ENCODE measurements around the gene PDE3B.
"Not testable (repeated sequence)": the region's sequence is repeated elsewhere in the genome, so short reads cannot be mapped to it uniquely, and the experiment has no call there.

Gene PDE3B

DNA sequence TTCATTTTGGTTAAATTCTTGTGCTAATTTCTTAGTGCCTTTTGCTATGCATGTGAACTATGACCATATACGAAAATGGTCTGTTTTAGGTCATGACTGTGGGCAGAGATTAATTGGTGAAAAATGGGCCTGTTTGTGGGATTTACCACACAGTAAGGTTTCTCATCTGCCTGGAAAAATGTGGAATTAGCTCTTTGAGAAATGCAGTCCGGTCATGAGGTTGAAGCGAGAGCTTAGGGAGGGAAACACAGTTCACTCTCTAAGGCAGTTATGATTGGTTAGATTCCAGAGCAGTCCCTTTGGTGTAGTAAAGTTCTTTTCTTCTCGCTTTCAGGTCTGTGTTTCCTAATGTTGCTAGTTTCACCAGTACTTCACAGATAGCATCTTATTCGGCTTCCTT, 1.2 kb upstream of the PDE3B start:
- DNase-seq (ENCODE audit: low read depth), result no peak

DNA sequence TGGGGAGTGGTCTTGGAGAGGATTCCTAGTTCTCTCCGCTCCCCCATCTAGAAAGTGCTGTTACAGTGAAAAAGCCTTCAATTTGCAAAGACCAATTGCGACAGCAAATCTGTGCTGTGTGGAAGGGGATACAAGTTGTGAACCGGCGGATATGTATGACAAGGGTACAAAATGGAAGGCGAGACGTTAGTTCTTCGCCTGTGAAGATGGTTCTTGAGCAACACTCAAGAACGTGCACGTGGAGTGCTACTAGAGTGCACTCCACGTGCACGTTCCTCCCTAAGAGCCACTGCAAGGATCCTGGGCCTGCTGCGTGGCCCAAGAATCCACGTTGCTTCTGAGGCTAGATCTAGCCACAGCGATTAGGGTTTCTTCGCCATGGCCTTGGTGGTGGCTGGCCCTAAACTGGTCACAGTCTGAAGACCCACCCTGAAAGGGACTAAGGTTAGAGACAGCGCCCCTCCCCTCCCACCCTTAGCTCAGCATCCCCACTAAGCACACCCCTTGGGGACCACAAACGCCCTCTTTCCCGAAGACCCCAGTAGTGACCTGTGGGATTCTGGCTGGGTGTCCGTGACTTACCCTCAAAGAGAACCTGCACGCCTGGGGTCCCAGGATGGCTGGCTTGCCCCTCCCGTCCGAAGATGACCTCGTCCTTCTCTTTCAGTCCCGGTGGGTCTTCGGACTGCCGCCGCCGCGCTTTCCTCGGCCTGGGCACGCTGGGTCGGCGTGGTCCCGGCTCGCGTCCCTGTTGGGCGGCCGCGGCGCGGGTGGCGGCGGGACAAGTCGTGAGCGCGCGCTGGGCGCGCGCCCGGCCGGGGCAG, 519 bp upstream of the PDE3B start:
- DNase-seq (ENCODE audit: low read depth), result no peak

DNA sequence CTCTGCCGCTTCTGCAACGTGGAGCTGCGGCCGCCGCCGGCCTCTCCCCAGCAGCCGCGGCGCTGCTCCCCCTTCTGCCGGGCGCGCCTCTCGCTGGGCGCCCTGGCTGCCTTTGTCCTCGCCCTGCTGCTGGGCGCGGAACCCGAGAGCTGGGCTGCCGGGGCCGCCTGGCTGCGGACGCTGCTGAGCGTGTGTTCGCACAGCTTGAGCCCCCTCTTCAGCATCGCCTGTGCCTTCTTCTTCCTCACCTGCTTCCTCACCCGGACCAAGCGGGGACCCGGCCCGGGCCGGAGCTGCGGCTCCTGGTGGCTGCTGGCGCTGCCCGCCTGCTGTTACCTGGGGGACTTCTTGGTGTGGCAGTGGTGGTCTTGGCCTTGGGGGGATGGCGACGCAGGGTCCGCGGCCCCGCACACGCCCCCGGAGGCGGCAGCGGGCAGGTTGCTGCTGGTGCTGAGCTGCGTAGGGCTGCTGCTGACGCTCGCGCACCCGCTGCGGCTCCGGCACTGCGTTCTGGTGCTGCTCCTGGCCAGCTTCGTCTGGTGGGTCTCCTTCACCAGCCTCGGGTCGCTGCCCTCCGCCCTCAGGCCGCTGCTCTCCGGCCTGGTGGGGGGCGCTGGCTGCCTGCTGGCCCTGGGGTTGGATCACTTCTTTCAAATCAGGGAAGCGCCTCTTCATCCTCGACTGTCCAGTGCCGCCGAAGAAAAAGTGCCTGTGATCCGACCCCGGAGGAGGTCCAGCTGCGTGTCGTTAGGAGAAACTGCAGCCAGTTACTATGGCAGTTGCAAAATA, 816 bp downstream of the PDE3B start:
- peak; percentile 40 for DNase-seq (ENCODE audit: low read depth)

DNA sequence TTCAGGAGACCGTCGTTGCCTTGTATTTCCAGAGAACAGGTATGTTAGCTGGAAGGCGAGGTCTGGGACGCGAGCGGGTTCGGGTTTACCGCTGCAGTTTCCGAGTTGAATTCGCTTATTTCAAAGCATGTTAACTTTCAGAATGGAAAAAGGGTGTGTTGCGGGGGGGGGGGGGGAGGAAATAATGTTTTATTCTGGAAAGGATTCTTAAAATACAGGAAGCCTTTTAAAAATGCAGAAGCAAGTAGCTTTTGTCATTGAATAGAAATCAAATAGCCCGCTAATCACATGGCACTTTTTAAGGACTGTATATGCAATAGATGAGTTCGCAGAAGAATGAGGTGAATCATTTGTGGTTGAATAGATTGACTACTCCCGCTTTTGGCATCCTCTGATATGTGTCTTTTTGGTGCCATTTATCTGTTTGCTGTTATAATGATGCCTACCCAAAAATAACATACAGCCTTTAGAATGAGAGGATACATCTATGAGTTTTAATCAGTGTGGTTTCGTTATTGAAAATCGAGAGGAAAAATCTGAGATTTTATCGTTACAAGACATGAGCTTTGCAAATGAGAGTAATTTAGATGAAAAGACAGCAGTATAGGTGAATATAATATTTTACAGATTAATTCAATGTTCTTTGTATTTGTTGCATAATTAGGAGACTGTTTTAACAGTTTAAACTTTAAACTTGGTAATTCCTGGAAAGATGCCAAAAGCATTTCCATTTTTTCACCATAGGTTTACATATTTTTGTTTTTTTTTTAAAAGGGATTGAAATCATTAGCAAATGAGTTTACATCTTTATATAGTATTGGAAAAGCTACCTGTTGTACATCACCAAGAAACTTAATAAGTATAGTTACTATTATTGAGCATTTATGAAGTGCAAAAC, 1.7 kb downstream of the PDE3B start:
- DNase-seq (ENCODE audit: low read depth), result no peak

DNA sequence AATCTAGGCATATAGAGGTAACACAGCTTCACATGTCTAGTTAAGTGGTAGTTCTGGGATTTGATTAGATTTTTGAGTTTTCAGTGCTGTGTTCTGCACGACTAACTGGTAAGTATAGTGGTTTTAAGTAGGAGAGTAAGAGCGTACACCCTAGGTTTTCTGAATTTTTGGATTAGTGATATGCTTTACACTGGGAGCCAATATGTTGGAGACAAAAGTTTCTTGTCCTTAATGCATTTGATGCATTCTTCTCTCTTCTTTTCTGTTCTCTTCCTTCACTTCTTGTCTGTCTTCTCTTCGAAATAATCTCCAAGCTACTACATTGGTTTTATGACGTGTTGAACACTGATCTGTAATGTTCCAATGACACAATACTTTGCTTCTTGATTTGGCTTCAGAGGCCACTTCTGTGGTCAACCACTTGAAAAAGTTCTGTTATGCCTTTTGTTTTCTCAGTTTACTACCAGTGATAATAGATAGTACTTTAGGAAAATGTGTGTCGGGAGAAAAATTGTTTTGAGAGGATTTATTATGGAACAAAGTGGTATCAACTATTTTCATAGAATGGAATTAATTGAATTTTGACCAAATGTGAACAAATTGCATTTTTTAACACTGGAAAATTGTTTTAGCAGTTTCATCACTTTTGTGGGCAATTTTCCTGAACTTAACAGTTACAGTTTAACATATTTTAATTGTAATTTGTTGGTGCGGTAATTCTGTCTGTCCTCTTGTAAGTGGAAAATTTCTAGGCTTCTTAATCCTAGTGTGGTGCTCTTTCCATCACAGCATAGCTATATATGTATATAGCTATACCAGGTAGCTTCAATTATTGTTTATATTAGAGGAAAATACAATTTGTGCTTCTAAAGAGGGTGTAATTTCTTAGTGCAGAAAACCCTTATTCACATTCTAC, 2.6 kb downstream of the PDE3B start:
- DNase-seq (ENCODE audit: low read depth), result no peak

DNA sequence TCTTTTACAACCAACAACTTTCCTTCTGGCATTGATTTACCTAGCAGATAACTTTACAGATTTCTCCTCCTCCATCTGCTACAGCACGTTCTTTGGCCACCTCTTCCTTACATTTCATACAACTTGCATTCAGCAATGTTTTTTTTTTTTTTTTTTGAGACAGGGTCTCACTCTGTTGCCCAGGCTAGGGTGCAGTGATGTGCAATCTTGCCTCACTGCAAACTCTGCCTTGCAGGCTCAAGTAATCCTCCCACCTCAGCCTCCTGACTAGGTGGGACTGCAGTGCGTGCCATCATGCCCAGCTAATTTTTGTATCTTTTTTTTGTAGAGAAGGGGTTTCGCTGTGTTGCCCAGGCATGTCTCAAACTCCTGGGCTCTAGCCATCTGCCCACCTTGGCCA, 6.5 kb downstream of the PDE3B start:
- DNase-seq (ENCODE audit: low read depth), result no peak

DNA sequence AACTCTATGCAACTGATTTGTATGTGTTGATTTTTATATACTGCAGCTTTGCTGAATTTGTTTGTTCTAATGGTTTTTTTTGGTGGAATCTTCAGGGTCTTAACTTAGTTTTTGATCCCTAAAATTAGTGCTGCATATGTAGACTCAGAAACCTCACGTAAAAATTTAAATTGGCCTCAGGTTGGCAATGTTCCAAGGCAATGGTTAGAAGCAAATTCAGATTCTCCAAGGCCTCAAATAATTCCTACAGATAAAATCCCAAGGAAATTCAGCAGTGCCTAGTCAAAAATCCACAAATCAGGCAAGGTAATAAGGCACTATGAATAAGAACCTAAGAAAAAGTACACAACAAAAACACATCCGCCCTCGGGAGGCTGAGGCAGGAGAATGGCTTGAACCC, 9.5 kb downstream of the PDE3B start:
- no peak for DNase-seq (ENCODE audit: low read depth)

DNA sequence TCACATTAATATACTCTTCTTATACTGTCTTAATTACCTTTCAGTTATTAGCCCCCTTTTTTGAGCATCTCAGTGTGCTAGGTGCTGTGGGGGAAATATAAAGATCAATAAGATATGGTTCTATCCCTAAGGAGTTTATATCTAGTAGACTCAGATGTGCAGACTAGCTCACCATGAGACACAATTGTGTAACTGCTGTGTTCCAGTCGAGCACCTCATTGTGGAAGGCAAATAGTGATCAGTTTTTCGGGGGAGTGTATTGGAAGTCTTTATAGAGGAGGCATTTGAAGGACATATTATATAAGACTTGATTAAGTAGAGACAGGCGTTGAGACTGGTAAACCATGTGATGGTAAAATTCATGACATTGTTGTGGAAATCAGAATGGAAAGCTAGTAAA, 11.8 kb downstream of the PDE3B start:
- no peak for DNase-seq (ENCODE audit: low read depth)

DNA sequence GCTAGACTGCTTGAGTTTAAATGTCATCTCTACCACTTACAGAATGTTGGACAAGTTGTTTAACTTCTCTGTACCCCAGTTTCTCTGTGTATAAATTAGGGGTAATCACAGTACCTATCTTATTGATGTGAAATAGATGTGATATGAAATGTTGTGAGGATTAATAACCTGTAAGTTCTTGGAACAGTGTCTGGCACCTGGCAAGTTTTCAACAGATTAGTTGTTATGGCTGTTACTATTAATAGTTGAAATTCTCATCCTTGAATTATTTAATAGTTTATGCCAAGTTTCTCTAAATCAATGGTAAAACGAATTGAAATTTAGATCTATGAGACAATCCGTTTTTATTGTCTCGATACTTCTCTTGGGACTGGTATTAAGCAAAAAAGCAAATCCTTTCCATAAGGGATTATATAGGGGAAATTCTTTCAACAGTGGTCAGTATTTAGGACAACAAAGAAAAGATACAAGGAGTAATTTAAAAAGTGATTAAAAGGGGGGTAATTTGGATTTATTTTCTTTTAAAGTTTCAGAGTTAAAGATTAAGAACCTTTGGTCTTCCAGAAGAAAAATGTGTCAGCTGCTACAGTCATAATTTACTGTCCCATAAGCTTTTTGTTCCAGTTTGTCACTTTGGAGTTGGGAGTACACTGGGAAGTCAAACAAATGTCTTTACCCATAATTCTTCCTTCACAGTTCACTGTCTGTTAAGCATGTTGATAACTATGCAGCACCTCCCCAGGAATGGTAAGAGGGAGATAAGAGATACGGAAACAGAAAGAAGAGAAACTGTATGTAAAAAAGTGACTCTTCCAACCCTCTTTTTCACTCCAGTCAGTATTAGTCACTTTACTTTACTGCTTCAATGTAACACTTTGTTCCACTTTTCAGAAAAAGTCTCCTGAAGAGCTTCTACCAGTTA, 13.2 kb downstream of the PDE3B start:
- DNase-seq (ENCODE audit: low read depth), result no peak

DNA sequence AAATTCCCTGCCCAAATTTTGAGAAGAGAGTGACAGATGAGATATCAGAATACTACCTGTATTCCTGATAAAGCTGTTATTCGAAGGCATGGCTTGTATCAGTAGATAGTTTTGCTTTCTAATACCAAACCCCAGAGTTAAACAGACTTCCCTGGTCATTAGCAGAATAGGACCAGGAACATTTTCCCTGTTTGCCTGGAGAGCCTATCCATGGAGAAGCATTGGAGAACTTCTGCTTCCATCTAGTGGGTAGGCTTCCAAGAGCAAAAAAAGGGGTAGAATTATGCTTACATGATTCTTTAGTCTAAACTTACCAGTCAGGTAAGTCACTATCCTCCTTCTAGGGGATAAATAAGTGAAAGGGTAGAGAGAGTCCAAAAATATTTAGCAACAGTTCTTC, 14.2 kb downstream of the PDE3B start:
- DNase-seq (ENCODE audit: low read depth), result no peak

DNA sequence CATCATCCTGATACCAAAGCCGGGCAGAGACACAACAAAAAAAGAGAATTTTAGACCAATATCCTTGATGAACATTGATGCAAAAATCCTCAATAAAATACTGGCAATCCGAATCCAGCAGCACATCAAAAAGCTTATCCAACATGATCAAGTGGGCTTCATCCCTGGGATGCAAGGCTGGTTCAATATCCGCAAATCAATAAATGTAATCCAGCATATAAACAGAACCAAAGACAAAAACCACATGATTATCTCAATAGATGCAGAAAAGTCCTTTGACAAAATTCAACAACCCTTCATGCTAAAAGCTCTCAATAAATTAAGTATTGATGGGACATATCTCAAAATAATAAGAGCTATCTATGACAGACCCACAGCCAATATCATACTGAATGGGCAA, 21.3 kb downstream of the PDE3B start:
- not testable (repeated sequence) for DNase-seq (ENCODE audit: low read depth)

DNA sequence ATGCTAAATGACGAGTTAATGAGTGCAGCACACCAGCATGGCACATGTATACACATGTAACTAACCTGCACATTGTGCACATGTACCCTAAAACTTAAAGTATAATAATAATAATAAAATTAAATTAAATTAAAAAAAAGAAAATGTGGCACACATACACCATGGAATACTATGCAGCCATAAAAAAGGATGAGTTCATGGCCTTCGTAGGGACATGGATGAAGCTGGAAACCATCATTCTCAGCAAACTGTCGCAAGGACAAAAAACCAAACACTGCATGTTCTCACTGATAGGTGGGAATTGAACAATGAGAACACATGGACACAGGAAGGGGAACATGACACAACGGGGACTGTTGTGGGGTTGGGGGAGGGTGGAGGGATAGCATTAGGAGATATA, 23.7 kb downstream of the PDE3B start:
- not testable (repeated sequence) for DNase-seq (ENCODE audit: low read depth)

DNA sequence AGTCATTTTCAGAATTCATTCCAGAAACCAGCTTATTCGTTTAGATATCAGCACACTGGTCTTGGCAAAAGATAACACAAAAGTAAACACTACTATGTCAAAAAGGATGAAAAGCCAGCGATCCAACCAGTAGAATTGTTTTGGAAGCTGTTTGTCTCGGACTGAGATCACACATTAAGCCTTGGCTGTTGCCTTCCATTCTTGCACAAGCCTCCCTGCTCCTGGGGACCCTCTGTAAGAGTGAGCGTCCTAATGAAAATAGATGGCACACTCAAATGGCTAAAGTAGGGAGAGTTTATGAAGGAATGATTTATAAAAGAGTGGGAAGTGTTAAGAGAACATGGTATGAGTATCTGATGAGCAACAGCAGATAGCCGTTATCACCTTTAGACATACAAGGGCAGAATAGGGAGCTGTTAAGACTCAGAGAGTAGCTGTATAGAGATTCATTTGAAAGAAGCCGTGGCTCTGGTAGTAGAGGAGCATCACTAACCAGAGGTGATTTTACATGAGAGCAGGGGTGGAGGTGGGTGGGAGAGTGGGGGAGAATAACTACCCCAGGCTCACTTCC, 25.2 kb downstream of the PDE3B start:
- DNase-seq (ENCODE audit: low read depth), result no peak

DNA sequence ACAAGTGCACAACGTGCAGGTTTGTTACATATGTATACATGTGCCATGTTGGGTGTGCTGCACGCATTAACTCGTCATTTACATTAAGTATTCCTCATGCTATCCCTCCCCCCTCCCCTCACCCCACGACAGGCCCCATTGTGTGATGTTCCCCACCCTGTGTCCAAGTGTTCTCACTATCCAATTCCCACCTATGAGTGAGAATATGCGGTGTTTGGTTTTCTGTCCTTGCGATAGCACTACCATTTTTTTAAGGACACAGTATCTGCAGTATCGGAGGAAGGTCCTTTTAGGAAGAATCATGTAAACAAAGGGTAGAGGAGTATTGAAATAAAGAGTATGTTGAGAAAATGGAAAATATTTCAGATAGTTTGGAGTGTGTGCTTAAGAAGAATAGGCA, 25.9 kb downstream of the PDE3B start:
- DNase-seq (ENCODE audit: low read depth), result no peak

DNA sequence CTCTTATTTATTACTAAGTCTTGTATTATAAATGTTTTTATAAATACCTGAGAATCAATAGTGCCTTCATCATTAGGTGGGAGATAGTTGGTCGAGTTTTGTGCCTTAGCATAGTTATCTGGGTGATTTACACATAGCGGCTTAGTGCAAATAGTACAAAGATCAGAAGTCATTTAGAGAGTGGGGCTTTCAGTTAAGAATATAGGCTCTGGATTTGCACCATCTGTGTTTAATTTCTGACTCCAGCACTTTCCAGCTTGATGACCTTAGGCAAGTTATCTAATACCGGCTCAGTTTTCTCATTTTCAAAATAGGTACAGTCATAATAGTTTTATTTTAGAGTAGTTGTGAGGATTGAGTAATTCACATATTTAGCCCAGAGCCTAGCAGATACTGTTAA, 26.4 kb downstream of the PDE3B start:
- DNase-seq (ENCODE audit: low read depth), result no peak

DNA sequence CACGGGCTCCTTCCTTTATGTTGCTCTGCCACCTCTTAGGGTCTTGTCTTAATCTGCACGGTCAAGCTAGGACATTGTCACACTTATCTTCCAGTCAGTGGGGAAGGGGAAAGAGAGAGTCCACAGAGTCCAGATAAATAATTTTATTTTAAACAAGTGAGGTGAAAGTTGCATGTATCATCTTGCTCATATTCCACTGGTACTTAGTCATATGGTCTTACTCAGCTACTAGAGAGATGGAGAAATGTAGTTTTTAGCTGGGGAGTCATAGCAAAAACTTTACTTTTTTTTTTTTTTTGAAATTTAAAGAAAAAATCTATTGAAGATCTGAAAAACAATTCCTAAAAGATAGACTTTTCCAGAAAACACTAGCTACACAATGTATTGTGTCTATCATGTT, 29.0 kb downstream of the PDE3B start:
- no peak for DNase-seq (ENCODE audit: low read depth)

DNA sequence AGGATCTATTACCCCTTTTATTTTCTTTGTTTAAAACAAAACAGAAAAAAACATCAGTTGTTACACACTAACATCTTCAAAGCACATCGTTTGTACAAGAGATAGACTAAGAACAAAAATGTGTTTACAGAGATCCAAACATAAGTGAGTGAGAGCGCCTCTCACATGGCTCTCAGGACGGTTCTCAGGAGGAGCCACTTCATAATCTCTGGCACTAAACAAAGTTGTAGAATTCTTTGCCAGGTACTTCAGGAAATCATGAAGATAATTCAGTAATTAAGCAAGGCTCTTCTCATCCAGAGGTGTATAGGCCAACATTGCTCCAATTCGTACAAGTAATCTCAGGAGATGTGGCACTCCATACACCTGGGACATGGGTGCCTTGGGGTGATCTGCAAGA, 29.8 kb downstream of the PDE3B start:
- no peak for DNase-seq (ENCODE audit: low read depth)

DNA sequence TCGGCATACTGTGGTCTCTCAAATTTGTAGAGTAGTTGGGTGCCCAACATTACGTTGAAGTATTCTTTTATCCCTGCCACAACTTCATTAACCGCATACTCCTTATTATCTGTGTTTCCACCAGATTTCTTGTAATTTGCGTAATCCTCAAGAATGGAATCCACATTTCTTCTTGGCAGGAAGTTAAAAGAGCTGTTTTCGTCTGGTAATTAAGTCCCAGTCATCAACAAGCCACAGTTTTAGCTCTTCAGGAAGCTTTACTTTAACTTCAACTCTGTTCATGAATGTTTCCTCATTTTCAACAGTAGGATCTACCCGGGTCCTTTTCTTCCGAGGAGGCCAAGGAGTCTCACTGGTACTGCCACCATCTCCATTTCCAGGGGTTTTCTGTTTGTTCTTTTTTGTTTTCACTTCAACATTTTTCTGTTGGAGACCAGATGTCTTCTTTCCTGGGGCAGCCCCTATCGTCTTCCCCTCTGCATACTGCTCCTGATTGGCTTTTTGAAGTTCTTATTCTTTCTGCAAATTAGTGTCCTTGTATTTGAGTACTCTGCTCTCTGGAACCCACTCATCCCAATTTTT, 30.3 kb downstream of the PDE3B start:
- no peak for DNase-seq (ENCODE audit: low read depth)

DNA sequence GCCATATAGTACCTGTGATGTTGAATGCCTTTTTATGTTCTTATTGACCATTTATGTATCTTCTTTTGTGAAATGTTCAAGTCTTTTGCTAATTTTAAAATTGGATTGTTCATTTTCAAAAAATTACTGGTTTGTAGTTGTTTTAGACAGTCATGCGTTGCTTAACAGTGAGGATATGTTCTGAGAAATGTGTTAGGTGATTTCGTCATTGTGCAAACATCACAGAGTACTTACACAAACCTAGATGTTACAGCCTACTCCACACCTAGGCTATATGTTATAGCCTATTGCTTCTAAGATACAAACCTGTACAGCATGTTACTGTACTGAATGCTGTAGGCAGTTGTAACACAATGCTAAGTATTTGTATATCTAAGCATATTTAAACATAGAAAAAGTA, 32.5 kb downstream of the PDE3B start:
- no peak for DNase-seq (ENCODE audit: low read depth)

DNA sequence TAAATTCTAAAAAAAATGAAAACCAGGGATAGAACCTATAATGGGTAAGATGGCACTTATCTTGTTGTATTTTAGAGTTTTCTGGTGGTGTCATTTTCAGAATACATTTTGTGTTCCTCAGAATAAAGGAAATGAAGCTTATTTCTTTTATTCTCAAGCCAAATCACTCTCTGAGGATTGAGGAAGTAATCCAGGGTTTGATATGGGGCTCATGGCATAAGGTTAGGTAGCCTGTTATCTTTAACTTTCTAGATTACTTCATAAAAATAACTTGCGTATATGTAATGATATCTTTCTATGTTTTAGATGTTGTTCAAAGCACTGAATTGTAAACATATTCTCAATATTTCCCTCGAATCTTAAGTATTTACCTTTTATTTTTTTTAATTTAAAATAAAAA, 33.5 kb downstream of the PDE3B start:
- no peak for DNase-seq (ENCODE audit: low read depth)

Data from activated T-helper 1 cell treated with Interleukin-2 at 50 U/mL for 16 hours (primary cell).